Liver (tissue), 3 donors: ENCODE data around the gene LRRC19.
A peak's percentile ranks its signal among the peaks of the same experiment; 100 is the strongest.

ENCODE experiments used
- ATF3 ChIP-seq: IDR thresholded peaks from 2 replicates; pipeline ENCODE4 v1.6.1; 2016; ENCODE audit warnings: antibody characterized with exemption
- CTCF ChIP-seq: fragments of 150-350 bp; IDR thresholded peaks from 2 replicates; pipeline ENCODE4 v1.5.1; 2017; ENCODE audit warnings: improper control_type of control experiment, low read depth, low read length; ENCODE audit not compliant: missing input control
- EGR1 ChIP-seq, 2 donors: IDR thresholded peaks; 2 replicates each; pipeline ENCODE4 v1.6.1; 2016 to 2018; ENCODE audit warnings: antibody characterized with exemption in 2 of 2, low read depth in 2 of 2
- GABPA ChIP-seq, 2 donors: IDR thresholded peaks in 1 of 2; conservative IDR thresholded peaks in 1 of 2; 2 replicates each; pipeline ENCODE4 v1.6.1; 2016; ENCODE audit warnings: antibody characterized with exemption in 2 of 2, mild to moderate bottlenecking in 1 of 2, moderate library complexity in 1 of 2
- MAX ChIP-seq: IDR thresholded peaks from 2 replicates; pipeline ENCODE4 v1.6.1; 2016; ENCODE audit warnings: antibody characterized with exemption
- NR2F2 ChIP-seq: IDR thresholded peaks from 2 replicates; pipeline ENCODE4 v1.6.1; 2016; ENCODE audit warnings: antibody characterized with exemption
- donor health status: healthy.
- donor health status: healthy.

- peak; percentile 74 for TF ChIP-seq MAX
- peak; percentile 81 to 97 for TF ChIP-seq GABPA (IDR thresholded peaks at IDR 0.05 in 1 of 2, conservative IDR thresholded peaks at IDR 0.05 in 1 of 2)
- TF ChIP-seq EGR1 (IDR thresholded peaks at IDR 0.05; ENCODE audit: low read depth in 2 of 2) = peak in 1 of 2 donors; percentile 52
- TF ChIP-seq CTCF = no peak
- TF ChIP-seq ATF3 = peak; percentile 57
- TF ChIP-seq NR2F2 = no peak
These were observed 58.4 kb downstream of the LRRC19 start, which contains the start of gene PLAA for GRCh38 chr9:26946753-26947727.
